GM21367 (cell line): ENCODE data around the gene ASIC3.
A peak's percentile ranks its signal among the peaks of the same experiment; 100 is the strongest.

Experiments
- ATAC-seq: cut with Tn5 transposase; IDR thresholded peaks from one replicate; pipeline ENCODE4 v1.9.1; 2021; ENCODE audit not compliant: unreplicated experiment

The ASIC3 gene

DNA sequence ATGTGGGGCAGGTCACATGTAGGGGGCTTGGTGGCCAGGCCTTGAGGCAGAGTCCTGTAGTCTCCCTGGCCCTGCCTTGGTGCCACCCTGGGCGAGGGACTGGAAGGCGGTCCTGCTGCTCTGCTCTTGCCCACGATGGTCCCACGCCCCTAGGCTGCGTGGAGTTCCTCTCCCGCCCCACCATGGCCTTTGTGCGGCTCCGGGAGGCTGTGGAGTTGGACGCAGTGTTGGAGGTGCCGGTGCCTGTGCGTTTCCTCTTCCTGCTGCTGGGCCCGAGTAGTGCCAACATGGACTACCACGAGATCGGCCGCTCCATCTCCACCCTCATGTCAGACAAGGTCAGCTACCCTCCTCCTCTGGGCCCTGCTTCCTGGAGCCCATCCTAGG, 22.2 kb downstream of the ASIC3 start:
- no peak for ATAC-seq

DNA sequence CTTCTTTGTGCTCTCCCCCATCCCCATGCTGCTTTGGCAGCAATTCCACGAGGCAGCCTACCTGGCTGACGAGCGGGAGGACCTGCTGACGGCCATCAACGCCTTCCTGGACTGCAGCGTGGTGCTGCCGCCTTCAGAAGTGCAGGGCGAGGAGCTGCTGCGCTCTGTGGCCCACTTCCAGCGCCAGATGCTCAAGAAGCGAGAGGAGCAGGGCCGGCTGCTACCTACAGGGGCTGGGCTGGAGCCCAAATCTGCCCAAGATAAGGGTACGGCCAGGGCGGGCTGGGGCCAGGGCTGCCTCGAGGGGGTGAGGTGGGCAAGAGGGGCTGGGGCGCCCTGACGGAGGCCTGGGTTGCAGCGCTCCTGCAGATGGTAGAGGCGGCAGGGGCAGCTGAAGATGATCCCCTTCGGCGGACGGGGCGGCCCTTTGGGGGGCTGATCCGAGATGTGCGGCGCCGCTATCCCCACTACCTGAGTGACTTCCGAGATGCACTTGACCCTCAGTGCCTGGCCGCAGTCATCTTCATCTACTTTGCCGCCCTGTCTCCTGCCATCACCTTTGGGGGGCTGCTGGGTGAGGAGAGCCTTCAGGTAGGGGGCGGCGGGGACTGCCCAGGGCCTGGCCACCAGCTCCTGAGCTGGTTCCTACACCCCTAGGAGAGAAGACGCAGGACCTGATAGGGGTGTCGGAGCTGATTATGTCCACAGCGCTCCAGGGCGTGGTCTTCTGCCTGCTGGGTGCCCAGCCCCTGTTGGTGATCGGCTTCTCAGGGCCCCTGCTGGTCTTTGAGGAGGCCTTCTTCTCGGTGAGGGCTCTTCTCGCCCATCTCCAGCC, 22.9 kb downstream of the ASIC3 start:
- ATAC-seq, result no peak

DNA sequence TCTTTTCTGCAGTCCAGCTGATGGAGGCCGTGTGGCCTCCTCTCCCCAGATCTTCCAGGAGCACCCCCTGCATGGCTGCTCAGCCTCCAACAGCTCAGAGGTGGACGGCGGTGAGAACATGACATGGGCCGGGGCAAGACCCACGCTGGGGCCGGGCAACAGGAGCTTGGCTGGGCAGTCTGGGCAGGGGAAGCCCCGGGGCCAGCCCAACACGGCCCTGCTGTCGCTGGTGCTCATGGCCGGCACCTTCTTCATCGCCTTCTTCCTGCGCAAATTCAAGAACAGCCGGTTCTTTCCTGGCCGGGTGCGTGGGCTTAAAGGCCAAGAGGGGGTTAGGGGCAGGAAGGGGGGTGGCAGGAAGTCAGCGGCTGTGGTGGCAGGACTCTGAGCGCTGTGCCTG, 25.7 kb downstream of the ASIC3 start:
- ATAC-seq, result no peak

DNA sequence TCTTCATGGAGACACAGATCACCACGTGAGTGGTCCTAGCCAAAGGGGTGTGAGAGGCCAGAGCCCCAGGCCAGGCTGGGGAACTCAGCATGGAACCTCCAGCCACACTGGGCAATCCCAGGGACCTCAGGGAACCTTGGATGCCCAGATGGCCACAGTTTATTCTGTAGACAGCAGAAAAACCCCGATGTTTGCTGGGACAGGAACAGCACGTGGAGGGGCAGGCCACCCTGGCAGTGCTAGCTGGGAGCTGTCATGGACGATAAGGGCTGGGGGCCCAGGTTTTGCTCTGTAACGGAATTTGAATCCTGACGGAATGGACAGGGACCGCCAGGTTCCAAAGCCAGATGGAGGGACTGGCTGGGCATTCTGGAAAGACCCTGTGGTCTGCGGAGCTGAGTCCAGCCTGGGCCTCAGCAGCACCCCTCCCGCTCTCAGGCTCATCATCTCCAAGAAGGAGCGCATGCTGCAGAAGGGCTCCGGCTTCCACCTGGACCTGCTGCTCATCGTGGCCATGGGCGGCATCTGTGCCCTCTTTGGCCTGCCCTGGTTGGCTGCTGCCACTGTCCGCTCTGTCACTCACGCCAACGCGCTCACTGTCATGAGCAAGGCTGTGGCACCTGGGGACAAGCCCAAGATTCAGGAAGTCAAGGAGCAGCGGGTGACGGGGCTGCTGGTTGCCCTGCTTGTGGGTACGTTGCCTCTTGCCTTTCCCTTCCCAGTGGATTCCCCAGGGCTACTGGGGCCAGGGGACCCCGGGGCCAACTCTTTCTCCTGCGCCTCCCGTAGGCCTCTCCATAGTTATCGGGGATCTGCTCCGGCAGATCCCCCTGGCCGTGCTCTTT, 26.7 kb downstream of the ASIC3 start:
- ATAC-seq, result no peak

DNA sequence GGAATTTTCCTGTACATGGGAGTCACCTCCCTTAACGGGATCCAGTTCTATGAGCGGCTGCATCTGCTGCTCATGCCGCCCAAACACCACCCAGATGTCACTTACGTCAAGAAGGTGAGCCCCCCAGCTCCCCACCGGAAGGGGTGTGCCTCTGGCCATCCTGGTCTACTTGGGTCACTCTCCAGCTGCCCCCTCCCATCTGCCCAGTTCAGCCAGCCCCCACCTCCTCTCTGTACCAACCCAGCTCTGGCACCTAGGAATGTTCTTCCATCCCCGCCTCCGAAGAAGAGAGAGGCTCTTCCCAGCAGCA, 27.3 kb downstream of the ASIC3 start:
- ATAC-seq, result no peak

DNA sequence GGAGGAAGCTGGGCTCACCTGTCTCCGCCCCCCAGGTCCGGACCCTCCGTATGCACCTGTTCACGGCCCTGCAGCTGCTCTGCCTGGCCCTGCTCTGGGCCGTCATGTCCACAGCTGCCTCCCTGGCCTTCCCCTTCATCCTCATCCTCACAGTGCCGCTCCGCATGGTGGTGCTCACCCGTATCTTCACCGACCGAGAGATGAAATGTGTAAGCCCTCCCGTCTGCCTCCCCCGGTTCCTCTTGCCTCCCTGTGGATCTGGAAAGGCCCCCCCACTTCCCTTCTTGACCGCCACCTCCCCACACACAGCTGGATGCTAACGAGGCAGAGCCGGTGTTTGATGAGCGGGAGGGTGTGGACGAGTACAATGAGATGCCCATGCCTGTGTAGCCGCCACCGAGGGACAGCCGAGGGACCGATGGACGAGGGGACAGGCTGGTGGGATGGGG, 27.7 kb downstream of the ASIC3 start:
- ATAC-seq, result no peak

DNA sequence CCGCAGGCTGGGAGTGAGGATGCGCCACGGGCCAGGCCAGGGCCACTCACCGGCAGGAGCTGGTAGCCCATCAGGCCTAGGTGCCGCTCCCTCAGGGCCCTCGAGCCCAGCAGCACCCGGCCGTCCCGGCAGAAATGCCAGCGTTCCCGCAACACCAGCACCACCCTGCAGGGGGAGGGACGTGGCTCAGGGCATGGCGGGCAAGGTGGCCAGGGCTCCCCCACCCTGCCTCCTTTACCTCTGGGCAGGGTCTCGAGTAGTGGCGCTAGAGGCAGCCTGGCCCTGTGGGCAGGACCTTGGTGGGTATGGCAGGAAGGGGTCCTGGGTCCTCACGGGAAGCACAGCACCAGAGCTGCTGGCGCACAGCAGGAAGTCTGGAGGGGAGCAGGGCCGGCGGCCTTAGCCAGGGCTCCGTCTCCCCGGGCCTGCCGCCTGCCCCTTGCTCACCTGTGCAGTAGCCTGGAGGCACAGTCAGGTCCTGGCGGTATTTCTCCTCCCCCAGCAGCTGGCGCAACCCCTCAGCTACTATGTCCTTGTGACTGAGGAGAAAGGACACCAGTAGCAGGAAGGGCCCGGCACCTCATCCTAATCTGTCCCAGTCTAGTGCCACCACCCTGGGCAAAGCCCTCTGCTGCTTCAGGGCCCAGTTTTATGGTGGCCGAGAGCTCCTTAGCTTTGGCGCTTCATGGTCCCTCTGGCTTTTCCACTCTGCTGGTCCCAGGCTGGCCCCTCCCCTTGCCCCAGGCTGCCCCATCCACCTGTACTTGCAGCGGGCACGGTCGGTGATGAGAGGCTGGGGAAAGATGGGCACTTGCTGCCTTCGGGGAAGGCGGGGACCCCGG, 28.8 kb downstream of the ASIC3 start:
- no peak for ATAC-seq

DNA sequence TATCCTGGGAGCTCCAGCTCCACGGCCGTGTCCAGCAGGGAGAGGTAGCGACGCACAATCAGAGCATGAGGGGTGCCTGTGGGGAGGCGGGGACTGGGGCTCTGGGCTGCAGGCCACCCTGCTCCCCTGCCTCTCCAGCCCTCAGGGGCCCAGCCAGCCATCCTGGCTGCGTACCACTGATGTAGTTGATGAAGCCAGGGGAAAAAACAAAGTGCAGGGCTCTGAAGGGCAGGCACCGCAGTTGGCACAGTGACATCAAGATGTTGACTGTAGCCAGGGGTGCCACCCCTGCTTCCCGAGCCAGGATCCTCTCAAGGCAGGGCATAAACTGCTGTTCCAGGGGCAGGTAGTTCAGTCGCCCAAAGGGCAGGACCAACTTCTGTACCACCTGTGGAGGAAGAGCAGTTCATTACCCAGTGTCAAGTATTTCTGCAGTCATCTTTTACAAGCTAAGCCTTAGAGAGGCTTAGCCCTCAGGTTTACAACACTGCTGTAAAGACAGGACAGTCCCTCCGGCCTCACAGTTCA, 29.4 kb downstream of the ASIC3 start:
- no peak for ATAC-seq

DNA sequence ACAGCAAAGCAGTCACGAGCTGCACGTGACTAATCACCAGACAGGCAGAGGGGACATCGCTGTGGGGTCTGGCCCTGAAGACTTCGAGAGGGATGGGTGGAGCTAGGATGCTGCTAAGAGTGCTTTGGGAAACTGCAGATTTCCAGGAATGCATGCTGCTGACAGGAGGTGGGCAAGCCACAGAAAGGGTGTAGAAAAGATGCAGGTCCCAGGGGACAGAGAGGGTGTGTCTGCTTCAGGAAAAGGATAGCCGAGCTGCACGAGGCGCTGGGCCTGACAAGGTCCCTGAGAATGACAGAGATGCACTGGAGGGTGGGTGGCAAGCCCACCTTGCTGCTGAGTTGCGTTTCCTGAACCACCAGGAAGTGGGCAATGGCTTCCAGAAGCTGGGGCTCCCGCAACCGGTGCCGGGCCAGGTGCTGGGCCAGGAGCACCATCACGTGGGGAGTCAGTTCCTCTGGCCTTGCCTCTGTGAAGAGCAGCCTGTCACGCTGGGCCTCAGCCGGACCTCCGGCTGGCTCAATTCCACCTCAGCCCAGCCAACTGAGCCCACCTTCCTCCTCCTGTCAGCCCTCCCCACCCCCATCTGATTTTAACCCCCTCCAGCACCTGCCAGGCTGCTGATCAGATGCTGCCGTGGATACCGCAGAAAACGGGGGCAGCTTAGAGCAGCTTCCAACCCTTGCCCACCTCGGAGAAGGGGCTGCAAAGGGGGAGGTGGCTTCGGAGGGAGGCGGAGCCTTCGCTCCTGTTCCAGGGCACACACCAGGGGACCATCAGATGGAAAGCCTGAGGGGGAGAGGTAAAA, 30.1 kb downstream of the ASIC3 start:
- ATAC-seq, result no peak

DNA sequence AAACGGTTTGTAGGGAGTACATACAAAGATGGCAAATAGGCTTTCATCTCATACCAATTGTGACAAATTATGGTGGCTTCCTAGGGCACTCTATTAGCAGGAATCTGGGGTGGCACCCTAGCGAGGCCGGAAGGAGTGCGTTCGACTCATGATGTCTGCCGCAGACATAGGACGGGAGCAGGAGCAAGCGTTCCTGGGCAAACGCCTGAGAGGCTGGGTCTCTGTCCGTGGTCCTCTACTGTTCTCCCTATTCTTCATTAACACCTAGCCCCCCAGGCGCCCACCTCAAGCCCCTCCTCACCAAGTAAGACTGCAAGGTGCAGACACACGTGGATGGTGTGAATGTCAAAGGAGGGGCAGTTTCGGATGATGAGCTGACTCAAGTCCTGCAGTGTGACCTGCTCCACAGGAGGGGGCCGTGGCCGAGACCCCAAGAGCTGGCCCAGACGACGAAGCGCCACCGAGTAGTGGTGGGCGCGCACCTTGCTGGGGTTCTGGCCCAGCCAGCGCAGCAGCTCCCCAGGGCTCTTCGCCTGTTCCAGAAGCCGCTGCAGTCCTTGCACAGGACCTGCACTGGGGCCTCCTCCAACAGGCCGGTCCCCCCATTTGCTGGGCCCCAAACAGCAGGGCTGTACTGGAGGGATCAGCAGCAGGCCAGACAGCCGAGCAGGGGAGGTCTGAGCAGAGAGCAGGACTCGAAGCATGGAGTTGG, 31.0 kb downstream of the ASIC3 start:
- no peak for ATAC-seq

DNA sequence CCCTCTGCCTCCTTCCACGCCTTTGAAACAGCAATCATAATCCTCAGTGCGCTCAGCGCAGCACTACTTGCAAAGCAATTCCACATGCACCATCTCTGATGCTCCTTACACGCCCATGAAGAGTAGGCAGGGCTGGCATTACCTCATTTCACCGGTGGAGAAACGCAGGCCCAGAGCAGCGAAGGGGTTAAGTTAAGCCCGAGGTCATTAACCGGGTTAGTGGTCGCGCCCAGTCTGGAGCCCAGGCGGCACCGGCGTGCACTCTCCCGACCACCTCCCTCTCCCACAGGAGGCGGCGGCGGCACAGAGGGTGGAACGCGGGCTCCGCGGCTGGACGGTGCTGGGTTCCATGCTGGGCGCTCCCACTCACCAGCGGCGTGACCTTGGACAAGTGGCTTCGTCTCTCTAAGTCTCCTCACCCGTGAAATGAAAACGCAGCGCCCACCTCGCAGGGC, 31.8 kb downstream of the ASIC3 start:
- ATAC-seq, result peak; percentile 1

DNA sequence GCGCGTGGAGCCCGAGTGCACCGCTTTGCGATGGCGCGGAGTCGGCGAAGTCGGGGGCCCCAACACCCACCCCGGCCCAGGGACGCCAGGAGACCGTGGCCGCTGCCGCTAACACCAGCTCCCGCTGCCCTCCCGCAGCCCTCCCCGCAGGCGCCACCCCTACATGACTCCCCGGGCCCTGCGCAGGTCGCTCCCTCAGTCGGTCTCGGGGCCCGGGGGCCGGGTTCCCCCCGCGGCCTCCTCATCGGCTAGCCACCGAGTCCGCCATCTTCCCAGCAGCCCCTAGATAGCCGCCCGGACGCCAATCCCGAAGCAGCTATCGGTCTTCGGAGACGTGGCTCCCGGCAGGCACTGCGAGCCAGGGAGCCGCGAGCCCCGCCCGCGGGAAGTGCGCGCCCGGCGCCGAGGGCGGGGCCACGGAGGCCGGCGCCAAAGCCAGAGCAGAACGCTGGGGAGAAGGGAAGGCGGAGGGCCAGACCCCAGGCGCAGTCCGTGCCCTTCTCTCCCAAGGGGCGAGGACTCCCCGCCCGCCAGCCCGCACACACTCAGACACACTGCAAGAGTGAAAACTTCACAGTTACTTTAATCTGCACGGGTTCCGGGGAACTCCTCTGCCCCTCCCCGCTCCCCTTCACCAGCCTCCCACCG, 32.3 kb downstream of the ASIC3 start, which contains the start of gene FASTK:
Gene FASTK (minus strand): TSS at position 288 of the 648 bp plus-strand sequence. CDS start 43 bp downstream, at position 245.
- peak; percentile 76 for ATAC-seq

DNA sequence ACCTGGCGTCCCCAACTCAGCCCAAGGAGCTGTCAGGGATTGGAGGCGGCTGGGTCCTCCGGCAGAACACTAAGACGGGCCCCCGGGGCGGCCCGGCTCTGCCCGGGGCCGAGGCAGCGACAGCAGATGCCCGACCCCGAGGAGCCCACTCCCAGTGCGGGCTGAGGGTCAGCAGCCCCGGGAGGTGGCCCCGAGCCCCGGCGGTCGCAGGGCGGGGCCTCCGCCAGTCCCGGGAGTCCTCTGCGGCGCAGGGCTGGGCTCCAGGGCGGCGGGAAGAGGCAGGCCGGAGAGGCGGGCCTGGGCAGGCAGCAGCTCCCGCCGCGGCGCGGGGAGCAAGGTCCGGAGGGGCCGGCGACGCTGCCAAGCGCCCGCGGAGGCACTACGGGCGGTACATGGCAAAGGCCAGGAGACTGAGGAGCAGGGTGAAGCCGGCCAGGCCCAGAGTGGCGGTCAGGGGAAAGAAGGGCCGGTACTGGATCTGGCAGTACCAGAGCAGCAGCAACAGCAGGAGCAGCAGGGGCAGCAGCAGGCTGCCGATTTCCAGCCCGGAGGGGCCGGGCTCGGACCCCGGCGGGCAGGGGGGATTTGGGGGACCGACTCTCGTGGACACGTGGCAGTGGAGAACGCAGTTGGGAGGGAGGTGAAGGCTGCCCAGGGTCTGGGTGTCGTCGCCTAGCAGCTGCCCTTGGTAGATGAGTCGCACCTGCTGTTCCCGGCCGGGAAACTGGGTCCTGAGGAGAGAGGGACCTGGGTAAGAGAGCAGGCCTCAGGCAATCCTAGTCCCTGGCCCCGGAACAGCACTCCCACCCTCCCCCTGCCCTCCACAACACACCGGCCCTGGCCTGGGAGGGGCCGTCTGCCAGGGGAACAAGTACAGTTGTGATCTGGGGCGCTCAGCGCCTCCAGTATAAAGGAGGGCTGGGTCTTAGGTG, 33.1 kb downstream of the ASIC3 start:
- no peak for ATAC-seq

DNA sequence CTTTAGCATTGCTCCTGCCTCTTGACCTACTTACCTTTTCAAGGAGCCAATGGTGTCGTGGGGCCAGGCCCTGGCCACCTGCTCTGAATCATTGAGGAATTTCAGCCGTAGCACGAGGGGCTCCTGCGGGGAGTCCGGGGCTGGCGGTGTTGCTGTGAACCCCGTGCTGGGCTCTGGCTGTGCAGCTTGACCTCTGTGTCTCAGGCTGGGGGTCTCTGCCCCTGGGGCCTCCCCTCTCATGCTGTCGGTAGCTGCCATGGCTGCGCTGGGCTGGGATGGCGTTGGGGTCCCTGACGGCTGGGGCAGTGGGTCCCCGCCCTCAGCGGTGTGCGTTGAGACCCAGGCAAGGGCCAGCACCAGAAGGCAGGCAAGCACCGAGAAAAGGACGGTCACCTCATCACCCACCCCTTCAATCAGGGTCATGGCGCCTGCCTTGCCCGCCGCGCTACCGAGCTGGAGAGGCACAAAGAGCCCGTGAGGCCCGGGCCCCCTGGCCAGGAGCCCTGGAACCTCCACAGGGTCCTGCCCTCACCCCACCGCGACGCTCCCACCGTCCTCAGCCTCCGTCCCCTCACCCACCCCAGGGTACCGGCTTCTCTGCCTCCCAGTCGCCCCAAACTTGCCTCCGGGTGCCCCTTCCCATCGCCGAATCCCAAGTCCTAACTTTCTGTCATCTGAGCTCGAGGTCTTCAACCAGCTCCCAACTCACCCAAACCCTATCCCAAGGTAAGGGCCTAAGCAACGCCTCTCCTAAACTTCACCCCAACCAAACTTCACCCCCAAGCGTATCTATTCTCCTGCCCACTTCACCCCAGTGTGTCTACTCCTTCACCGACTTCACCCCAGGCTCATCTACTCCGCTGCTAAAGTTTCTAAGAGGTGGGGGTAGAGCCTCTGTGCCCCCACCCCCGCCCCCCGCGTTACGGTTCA, 34.1 kb downstream of the ASIC3 start:
- no peak for ATAC-seq

DNA sequence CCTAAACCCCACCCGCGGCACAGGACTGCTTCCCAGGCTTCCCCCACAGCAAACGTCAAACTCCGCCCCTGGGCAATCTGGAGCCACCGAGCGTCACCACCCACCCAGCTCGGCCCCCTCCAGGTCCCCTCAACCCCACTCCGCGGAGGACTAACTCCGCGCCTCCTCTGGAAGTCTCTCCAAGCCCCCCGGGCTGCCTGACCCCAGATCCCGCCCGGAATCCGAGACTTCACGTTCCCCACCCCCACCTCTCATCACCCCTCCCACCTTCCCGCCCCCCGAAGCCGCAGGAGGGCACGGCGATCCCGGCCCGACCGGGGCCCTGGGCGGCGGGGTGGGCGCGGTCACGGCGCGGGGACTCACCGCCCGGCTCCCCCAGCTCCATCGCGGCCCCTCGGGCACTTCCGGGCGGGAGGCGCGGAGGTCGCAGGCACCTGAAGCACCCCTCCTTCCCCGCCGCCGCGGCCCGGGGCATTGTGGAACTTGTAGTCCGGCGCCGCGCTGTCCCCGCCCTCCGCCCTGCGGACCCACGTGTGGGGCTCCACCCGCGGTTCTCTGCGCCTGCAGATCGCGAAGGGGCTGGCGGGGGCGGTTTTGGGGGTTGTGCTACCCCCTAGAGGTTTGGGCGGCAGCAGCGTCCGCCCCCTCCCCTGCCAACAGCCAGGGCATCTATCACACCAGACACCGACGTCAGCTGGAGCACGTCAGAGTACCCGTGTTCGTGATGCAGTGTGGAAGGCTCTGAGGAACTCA, 34.9 kb downstream of the ASIC3 start, which contains the start of gene TMUB1:
Gene TMUB1 (minus strand): TSS at position 423 of the 753 bp plus-strand sequence. CDS start 930 bp downstream, outside the sequence.
- peak; percentile 40 for ATAC-seq

DNA sequence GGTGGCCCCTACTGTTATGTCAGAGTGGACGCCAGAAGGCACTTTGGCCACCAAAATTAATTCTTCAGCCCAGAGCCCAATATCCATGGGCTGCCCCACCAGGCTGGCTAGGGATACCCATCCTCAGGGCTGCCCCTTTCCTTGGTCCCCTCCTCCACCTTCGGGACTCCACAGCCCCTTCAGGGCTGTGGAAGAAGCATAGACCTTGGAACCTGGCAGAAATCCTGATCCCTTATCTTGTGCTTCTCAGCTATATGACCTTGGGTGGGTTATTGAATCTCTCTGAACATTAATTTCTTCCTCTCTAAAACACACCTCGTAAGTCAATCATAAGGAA, 35.5 kb downstream of the ASIC3 start:
- no peak for ATAC-seq
